Measurements from ENCODE around the gene ISCU.

Gene ISCU

GRCh38 chr12:108523365-108523764 lies 39.0 kb upstream of the ISCU start:
- Histone ChIP-seq H3K4me1 (ENCODE audit: control insufficient read depth, low read length) (no peaks in the 10 kb centered on the region), H3K4me3 (ENCODE audit: low read length) (no peak overlapping the region), H3K4me2 (ENCODE audit: low read length) (no peak overlapping the region), H3K36me3 (ENCODE audit: control insufficient read depth, low read length) (peaks cover 100% of the 10 kb centered on the region), H3K79me2 (ENCODE audit: control insufficient read depth, low read length) (peaks cover 13% of the 10 kb centered on the region), H3K9me3 (ENCODE audit: control insufficient read depth, insufficient read depth, low read length) (no peaks in the 10 kb centered on the region), H3F3A (ENCODE audit: control insufficient read depth, insufficient read depth) (peaks cover 14% of the 10 kb centered on the region), H3K27me3 (ENCODE audit: control insufficient read depth, low read length) (no peaks in the 10 kb centered on the region), H3K27ac (ENCODE audit: low read depth, low read length) (no peak overlapping the region), H4K20me1 (ENCODE audit: control insufficient read depth, insufficient read depth, low read depth, low read length) (peaks cover 4% of the 10 kb centered on the region; the same call in 1 of the 2 replicates), H3K9me2 (replicated peaks; ENCODE audit: control insufficient read depth, low read length) (no peaks in the 10 kb centered on the region)
- TF ChIP-seq EZH2phosphoT487 (IDR thresholded peaks at IDR 0.05; ENCODE audit: borderline replicate concordance, low read length) (no peak), CTCF (IDR thresholded peaks at IDR 0.05; ENCODE audit: low read depth, low read length, poor library complexity, severe bottlenecking) (no peak)

GRCh38 chr12:108525681-108526080 lies 36.7 kb upstream of the ISCU start:
- Histone ChIP-seq H3K4me3 (ENCODE audit: low read length) (no peak overlapping the region), H3K27ac (ENCODE audit: low read depth, low read length) (no peak overlapping the region), H3K27me3 (ENCODE audit: control insufficient read depth, low read length) (no peaks in the 10 kb centered on the region), H3K36me3 (ENCODE audit: control insufficient read depth, low read length) (peaks cover 99% of the 10 kb centered on the region), H3K4me2 (ENCODE audit: low read length) (no peak overlapping the region), H3K9me2 (replicated peaks; ENCODE audit: control insufficient read depth, low read length) (no peaks in the 10 kb centered on the region), H4K20me1 (ENCODE audit: control insufficient read depth, insufficient read depth, low read depth, low read length) (no peaks in the 10 kb centered on the region), H3K9me3 (ENCODE audit: control insufficient read depth, insufficient read depth, low read length) (no peaks in the 10 kb centered on the region), H3K79me2 (ENCODE audit: control insufficient read depth, low read length) (0 out of 2 replicates have a peak, but pooled peaks cover 6% of the 10 kb centered on the region), H3K4me1 (ENCODE audit: control insufficient read depth, low read length) (no peaks in the 10 kb centered on the region), H3F3A (ENCODE audit: control insufficient read depth, insufficient read depth) (peaks cover 5% of the 10 kb centered on the region)
- no peak for TF ChIP-seq EZH2phosphoT487 (IDR thresholded peaks at IDR 0.05; ENCODE audit: borderline replicate concordance, low read length)
- no peak for TF ChIP-seq CTCF (IDR thresholded peaks at IDR 0.05; ENCODE audit: low read depth, low read length, poor library complexity, severe bottlenecking)

GRCh38 chr12:108526482-108527165 lies 35.8 kb upstream of the ISCU start:
- no peak for TF ChIP-seq EZH2phosphoT487 (IDR thresholded peaks at IDR 0.05; ENCODE audit: borderline replicate concordance, low read length)
- TF ChIP-seq CTCF (IDR thresholded peaks at IDR 0.05; ENCODE audit: low read depth, low read length, poor library complexity, severe bottlenecking) = no peak
- H3K27ac ChIP-seq (ENCODE audit: low read depth, low read length) = no peak overlapping the region
- no peak overlapping the region for H3K4me2 ChIP-seq (ENCODE audit: low read length)

More at GRCh38 chr12:108526482-108527165, 35.8 kb upstream of the ISCU start:
- H4K20me1 ChIP-seq (ENCODE audit: control insufficient read depth, insufficient read depth, low read depth, low read length) = no peaks in the 10 kb centered on the region
- 0 out of 2 replicates have a peak, but pooled peaks cover 2% of the 10 kb centered on the region for H3K79me2 ChIP-seq (ENCODE audit: control insufficient read depth, low read length)
- no peaks in the 10 kb centered on the region for H3F3A ChIP-seq (ENCODE audit: control insufficient read depth, insufficient read depth)
- no peaks in the 10 kb centered on the region for H3K4me1 ChIP-seq (ENCODE audit: control insufficient read depth, low read length)
- H3K27me3 ChIP-seq (ENCODE audit: control insufficient read depth, low read length) = no peaks in the 10 kb centered on the region
- H3K36me3 ChIP-seq (ENCODE audit: control insufficient read depth, low read length) = peaks cover 98% of the 10 kb centered on the region
- no peaks in the 10 kb centered on the region for H3K9me2 ChIP-seq (replicated peaks; ENCODE audit: control insufficient read depth, low read length)
- H3K9me3 ChIP-seq (ENCODE audit: control insufficient read depth, insufficient read depth, low read length) = no peaks in the 10 kb centered on the region
- no peak overlapping the region for H3K4me3 ChIP-seq (ENCODE audit: low read length)
